T-helper 17 cell (primary cell): ENCODE measurements around the gene CENPU. TPM values are rescaled to one million over a fixed set of nuclear protein-coding genes. Genes with fewer than 3 reads are reported as not detected.
"Not testable (repeated sequence)": the region's sequence is repeated elsewhere in the genome, so short reads cannot be mapped to it uniquely, and the experiment has no call there.

Experiments
- ATAC-seq: fragments of 150-1000 bp; cut with Tn5 transposase; 2 replicates; pipeline ENCODE4 v1.10.0; 2021; ENCODE audit warnings: mild to moderate bottlenecking, moderate library complexity
- DNase-seq, 3 donors: peaks; one replicate each; pipeline versions ENCODE4 v3.0.0 to v3.0.0-alpha.2; 2020 to 2021
- H3K9me3 ChIP-seq: one replicate; pipeline ENCODE4 v1.7.0; 2013; ENCODE audit warnings: low read length, mild to moderate bottlenecking; ENCODE audit not compliant: control insufficient read depth, poor library complexity, severe bottlenecking
- H3K27ac Mint-ChIP-seq: one replicate; pipeline ENCODE4 v1.8.0; 2022; ENCODE audit warnings: mild to moderate bottlenecking, moderate library complexity, mixed read lengths
- H3K27me3 Mint-ChIP-seq: one replicate; pipeline ENCODE4 v1.8.0; 2022; ENCODE audit warnings: mixed read lengths
- H3K36me3 Mint-ChIP-seq: one replicate; pipeline ENCODE4 v1.8.0; 2022; ENCODE audit warnings: low read depth, mixed read lengths
- H3K4me1 Mint-ChIP-seq: one replicate; pipeline ENCODE4 v1.8.0; 2022; ENCODE audit warnings: mild to moderate bottlenecking, mixed read lengths
- H3K4me3 Mint-ChIP-seq: one replicate; pipeline ENCODE4 v1.8.0; 2022; ENCODE audit warnings: mild to moderate bottlenecking, moderate library complexity, mixed read lengths
- total RNA-seq, 4 donors: library from RNA in 2 of 4; stranded (reverse) in 2 of 4; gene quantifications; one replicate each; pipeline ENCODE4 v1.2.3 and lab custom pipeline; 2022 to 2026

Gene CENPU
- total RNA-seq, 2 donors from 2014 or later: 5.4 to 10.4 TPM

- Mint-ChIP-seq H3K4me1 (peaks cover 16% of the 10 kb centered on the region), H3K4me3 (no peak overlapping the region), H3K27ac (peak overlapping the region; percentile 27), H3K36me3 (peaks cover 3% of the 10 kb centered on the region), H3K27me3 (peaks cover 25% of the 10 kb centered on the region)
- DNase-seq: no peak
- H3K9me3 ChIP-seq: no peaks in the 10 kb centered on the region
- no peak for ATAC-seq
Observed at GRCh38 chr4:184747034-184747830, 13.3 kb upstream of the CENPU start.

DNA sequence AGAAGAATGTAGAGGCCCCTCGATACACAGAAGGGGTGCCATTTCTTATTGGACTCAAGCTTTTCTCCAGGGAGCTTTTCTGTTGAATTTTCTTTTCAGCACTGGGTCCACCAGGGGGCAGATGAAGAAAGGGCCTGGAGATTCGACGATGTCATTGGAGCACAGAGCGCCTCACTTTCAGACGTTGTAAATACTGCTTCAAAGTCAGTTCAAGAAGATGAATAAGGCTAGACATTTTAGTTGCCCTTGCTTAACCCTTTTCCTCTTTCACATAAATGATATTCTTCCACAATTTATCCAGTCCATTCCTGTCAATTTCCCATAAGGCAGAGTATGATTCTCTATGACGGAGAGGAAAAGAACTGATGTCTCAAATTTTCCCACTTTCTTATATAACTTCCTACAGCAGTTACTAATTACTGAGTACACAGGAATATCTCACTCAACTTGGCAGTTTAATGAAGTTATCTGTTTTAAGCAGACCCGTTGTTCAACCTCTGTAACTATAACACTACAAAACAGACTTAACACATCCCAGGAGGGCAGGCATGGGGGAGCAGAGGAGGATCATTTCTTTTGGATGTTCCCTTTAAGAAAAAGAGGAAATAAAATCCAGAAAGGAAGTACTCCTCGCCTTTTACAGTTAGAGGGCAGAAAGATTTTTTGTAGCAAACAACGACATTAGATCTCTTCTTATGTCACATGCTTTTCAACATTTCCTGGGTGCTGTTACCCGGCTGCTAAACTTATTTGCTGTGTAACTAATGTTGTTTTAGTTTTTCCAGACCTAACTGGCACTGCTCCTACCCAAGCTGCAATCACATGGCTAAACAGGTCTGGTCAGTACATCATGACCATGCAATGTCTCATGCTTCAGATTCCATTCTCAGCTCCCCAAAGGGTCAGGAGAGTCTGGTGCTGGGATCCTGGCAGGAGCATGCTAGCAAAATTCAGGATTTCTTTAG is 12.2 kb upstream of the CENPU start:
- DNase-seq (peak in 2 of 3 donors; percentile 25 to 49), ATAC-seq (peak; percentile 86)
- no peak overlapping the region for H3K4me3 Mint-ChIP-seq
- peak overlapping the region; percentile 27 for H3K27ac Mint-ChIP-seq
- peaks cover 2% of the 10 kb centered on the region for H3K36me3 Mint-ChIP-seq
- peaks cover 10% of the 10 kb centered on the region for H3K4me1 Mint-ChIP-seq
- H3K27me3 Mint-ChIP-seq: peaks cover 17% of the 10 kb centered on the region
- no peaks in the 10 kb centered on the region for H3K9me3 ChIP-seq

GRCh38 chr4:184744236-184744635 is 10.3 kb upstream of the CENPU start:
- no peaks in the 10 kb centered on the region for H3K36me3 Mint-ChIP-seq
- DNase-seq (no peak), ATAC-seq (no peak)
- H3K27me3 Mint-ChIP-seq: peaks cover 5% of the 10 kb centered on the region
- H3K4me1 Mint-ChIP-seq: peaks cover 13% of the 10 kb centered on the region
- H3K27ac Mint-ChIP-seq: no peak overlapping the region
- no peaks in the 10 kb centered on the region for H3K9me3 ChIP-seq
- no peak overlapping the region for H3K4me3 Mint-ChIP-seq

DNA sequence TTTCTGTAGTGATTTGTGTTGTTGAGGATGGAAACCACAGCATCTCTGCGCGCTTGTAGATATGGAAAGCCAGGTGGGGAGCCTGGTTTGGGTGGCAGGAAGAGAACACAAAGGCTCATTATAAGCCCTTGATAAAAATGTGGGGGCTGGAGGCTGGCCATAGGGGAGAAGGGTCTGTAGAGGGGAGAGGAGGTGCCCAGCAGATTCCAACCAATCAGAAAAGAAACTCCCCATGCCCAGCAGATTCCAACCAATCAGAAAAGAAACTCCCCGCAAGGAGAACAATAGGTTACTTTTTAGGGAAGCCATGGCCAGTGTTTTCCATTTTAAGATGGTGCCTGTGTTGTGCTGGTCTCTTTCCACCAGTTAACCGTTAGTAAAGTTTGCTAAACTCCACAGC is 9.8 kb upstream of the CENPU start:
- no peaks in the 10 kb centered on the region for H3K9me3 ChIP-seq
- Mint-ChIP-seq H3K27me3 (peaks cover 5% of the 10 kb centered on the region), H3K27ac (no peak overlapping the region), H3K4me3 (no peak overlapping the region), H3K4me1 (peaks cover 13% of the 10 kb centered on the region), H3K36me3 (no peaks in the 10 kb centered on the region)
- no peak for DNase-seq
- ATAC-seq: no peak

DNA sequence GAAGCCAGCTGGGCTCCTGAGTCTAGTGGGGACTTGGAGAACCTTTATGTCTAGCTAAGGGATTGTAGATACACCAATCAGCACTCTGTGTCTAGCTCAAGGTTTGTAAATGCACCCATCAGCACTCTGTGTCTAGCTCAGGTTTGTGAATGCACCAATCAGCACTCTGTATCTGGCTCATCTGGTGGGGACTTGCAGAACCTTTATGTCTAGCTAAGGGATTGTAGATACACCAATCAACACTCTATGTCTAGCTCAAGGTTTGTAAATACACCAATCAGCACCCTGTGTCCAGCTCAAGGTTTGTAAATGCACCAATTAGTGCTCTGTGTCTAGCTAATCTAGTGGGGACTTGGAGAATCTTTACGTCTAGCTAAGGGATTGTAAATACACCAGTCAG is 7.8 kb upstream of the CENPU start:
- not testable (repeated sequence) for H3K4me3 Mint-ChIP-seq, H3K27me3 Mint-ChIP-seq, DNase-seq, ATAC-seq, H3K9me3 ChIP-seq, H3K27ac Mint-ChIP-seq, H3K36me3 Mint-ChIP-seq
- H3K4me1 Mint-ChIP-seq: peaks cover 11% of the 10 kb centered on the region

DNA sequence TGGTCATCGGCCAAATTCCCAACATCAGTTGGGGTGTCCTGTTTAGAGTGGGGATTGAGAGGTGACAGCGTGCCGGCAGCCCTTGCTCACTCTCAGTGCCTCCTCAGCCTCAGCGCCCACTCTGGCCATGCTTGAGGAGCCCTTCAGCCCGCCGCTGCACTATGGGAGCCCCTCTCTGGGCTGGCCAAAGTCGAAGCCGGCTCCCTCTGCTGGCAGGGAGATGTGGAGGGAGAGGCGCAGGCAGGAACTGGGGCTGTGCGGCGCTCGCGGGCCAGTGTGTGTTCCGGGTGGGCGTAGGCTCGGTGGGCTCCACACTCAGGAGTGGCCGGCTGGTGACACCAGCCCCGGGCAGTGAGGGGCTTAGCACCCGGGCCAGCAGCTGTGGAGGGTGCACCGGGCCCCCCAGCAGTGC is 7.1 kb upstream of the CENPU start:
- Mint-ChIP-seq H3K27ac (no peak overlapping the region), H3K36me3 (no peaks in the 10 kb centered on the region), H3K4me1 (peaks cover 9% of the 10 kb centered on the region), H3K4me3 (no peak overlapping the region), H3K27me3 (peaks cover 2% of the 10 kb centered on the region)
- no peak for DNase-seq
- no peaks in the 10 kb centered on the region for H3K9me3 ChIP-seq
- ATAC-seq: no peak

DNA sequence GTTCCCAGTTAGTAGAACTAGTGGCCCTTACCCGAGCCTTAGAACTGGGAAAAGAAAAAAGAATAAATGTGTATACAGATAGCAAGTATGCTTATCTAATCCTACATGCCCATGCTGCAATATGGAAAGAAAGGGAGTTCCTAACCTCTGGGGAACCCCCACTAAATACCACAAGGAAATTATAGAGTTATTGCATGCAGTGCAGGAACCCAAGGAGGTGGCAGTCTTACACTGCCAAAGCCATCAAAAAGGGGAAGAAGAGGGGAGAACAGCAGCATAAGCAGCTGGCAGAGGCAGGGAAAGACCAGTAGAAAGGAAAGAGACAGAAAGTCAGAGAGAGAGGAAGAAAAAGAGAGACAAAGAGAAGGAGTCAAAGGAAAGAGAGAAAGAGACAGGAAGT is 5.7 kb upstream of the CENPU start:
- not testable (repeated sequence) for H3K4me3 Mint-ChIP-seq, H3K27me3 Mint-ChIP-seq, H3K27ac Mint-ChIP-seq, H3K9me3 ChIP-seq, H3K36me3 Mint-ChIP-seq, ATAC-seq, H3K4me1 Mint-ChIP-seq, DNase-seq

DNA sequence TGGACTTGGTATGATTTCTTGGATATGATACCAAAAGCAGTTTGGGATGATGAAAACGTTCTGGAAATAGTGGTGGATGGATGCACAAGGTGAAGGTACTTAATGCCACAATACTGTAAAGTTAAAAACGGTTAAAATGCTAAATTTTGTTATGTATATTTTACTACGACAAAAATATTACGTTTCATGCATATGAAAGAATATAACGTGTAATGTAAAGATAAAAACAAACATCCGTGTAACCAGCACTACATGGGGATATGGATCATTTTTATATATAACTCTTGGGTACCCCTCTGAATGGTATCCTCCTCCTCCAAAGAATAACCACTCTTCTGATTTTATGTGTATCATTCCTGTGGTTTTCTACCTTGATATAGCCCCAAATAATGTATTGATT is 862 bp upstream of the CENPU start:
- H3K4me1 Mint-ChIP-seq: peaks cover 13% of the 10 kb centered on the region
- H3K9me3 ChIP-seq: no peaks in the 10 kb centered on the region
- ATAC-seq (no peak), DNase-seq (no peak)
- peak overlapping the region; percentile 79 for H3K27ac Mint-ChIP-seq
- H3K36me3 Mint-ChIP-seq: no peaks in the 10 kb centered on the region
- no peak overlapping the region for H3K4me3 Mint-ChIP-seq
- no peaks in the 10 kb centered on the region for H3K27me3 Mint-ChIP-seq

DNA sequence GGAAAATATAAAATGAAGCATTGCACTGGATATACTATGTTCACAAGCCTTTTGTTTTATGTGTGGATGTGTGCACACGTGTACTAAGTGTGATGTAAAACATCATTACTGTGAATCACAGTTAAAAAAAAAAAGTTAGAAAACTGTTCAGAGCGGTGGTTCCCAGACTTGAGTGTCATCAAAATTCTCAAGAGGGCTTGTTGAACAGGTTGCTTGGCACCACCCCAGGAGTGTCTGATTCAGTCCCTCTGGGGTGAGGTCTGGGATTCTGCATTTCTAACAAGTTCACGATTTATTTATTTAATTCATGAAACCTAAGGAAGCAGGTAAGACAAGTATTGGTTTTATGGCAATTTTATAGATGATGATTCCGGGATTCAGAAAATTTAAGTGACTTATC is 1.8 kb downstream of the CENPU start:
- Mint-ChIP-seq H3K4me1 (peaks cover 8% of the 10 kb centered on the region), H3K27ac (peak overlapping the region; percentile 79)

DNA sequence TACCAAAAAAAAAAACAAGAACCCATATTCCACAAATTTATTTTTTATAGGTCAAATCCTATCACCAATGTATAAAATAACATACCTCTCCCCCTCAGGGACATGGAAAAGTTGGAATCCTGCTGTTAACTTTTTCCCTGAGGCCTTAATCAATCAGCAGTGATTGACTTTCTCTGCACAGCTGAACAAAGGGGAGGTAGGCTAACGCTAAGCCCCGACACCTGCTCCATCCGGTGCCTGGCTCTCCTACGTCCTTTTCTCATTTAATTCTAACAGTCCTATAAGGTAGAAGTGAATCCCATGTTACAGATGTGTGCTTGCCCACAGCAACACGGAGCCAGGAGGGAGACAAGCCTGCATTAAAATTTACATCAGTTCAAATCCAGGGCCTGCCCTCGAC is 2.8 kb downstream of the CENPU start:
- peaks cover 2% of the 10 kb centered on the region for H3K36me3 Mint-ChIP-seq
- H3K9me3 ChIP-seq: no peaks in the 10 kb centered on the region
- peaks cover 8% of the 10 kb centered on the region for H3K4me1 Mint-ChIP-seq
- H3K27ac Mint-ChIP-seq: no peak overlapping the region
- no peak for ATAC-seq
- DNase-seq: no peak
- no peaks in the 10 kb centered on the region for H3K27me3 Mint-ChIP-seq
- peak overlapping the region; percentile 49 for H3K4me3 Mint-ChIP-seq

More for the DNA sequence above, 1.8 kb downstream of the CENPU start:
- H3K27me3 Mint-ChIP-seq: no peaks in the 10 kb centered on the region
- peak overlapping the region; percentile 64 for H3K4me3 Mint-ChIP-seq
- DNase-seq (no peak), ATAC-seq (no peak)
- H3K9me3 ChIP-seq: no peaks in the 10 kb centered on the region
- peaks cover 2% of the 10 kb centered on the region for H3K36me3 Mint-ChIP-seq

- no peak for DNase-seq
- ATAC-seq: no peak
- Mint-ChIP-seq H3K36me3 (peaks cover 2% of the 10 kb centered on the region), H3K4me1 (peaks cover 8% of the 10 kb centered on the region), H3K27me3 (no peaks in the 10 kb centered on the region), H3K27ac (no peak overlapping the region), H3K4me3 (no peak overlapping the region)
- no peaks in the 10 kb centered on the region for H3K9me3 ChIP-seq
Observed at GRCh38 chr4:184729946-184730345, 4.0 kb downstream of the CENPU start.

- no peak overlapping the region for H3K4me3 Mint-ChIP-seq
- no peaks in the 10 kb centered on the region for H3K27me3 Mint-ChIP-seq
- peaks cover 5% of the 10 kb centered on the region for H3K4me1 Mint-ChIP-seq
- ATAC-seq (no peak), DNase-seq (no peak)
- H3K36me3 Mint-ChIP-seq: peaks cover 2% of the 10 kb centered on the region
- no peak overlapping the region for H3K27ac Mint-ChIP-seq
- H3K9me3 ChIP-seq: no peaks in the 10 kb centered on the region
Observed at GRCh38 chr4:184728858-184729257, 5.0 kb downstream of the CENPU start.

GRCh38 chr4:184727430-184727829 is 6.5 kb downstream of the CENPU start:
- no peaks in the 10 kb centered on the region for H3K9me3 ChIP-seq
- no peak for ATAC-seq
- Mint-ChIP-seq H3K36me3 (peaks cover 5% of the 10 kb centered on the region), H3K27ac (no peak overlapping the region), H3K4me3 (no peak overlapping the region), H3K4me1 (no peaks in the 10 kb centered on the region), H3K27me3 (no peaks in the 10 kb centered on the region)
- DNase-seq: no peak
